GM20000 (cell line): ENCODE data around the gene KSR1.

Source experiments
- DNase-seq: peaks from one replicate; pipeline ENCODE4 v3.0.0; 2012; ENCODE audit warnings: low spot score
- CTCF ChIP-seq: IDR thresholded peaks from 2 replicates; pipeline ENCODE4 v1.5.1; 2012; ENCODE audit warnings: mild to moderate bottlenecking, control low read depth; ENCODE audit errors: extremely low read depth, missing control alignments

KSR1 gene

GRCh38 chr17:27588354-27588753, 132.1 kb downstream of the KSR1 start:
- no peak for TF ChIP-seq CTCF

GRCh38 chr17:27590864-27591263, 134.6 kb downstream of the KSR1 start:
- TF ChIP-seq CTCF, result no peak
- DNase-seq, result no peak

More at GRCh38 chr17:27588354-27588753, 132.1 kb downstream of the KSR1 start:
- DNase-seq, result no peak

- no peak for TF ChIP-seq CTCF
Observed at GRCh38 chr17:27591986-27592385, 135.7 kb downstream of the KSR1 start.

GRCh38 chr17:27593232-27593856, 137.1 kb downstream of the KSR1 start:
- TF ChIP-seq CTCF, result no peak
- DNase-seq, result no peak

More at GRCh38 chr17:27591986-27592385, 135.7 kb downstream of the KSR1 start:
- no peak for DNase-seq

GRCh38 chr17:27593857-27594255, 137.6 kb downstream of the KSR1 start:
- no peak for TF ChIP-seq CTCF
- no peak for DNase-seq

- no peak for DNase-seq
- no peak for TF ChIP-seq CTCF
Observed at GRCh38 chr17:27595208-27595607, 139.0 kb downstream of the KSR1 start.

- DNase-seq, result no peak
- TF ChIP-seq CTCF, result no peak
Observed at GRCh38 chr17:27596096-27596495, 139.8 kb downstream of the KSR1 start.
